HUDEP-2 (cell line): ENCODE measurements around the gene PRADC1.
"Not testable (repeated sequence)": the region's sequence is repeated elsewhere in the genome, so short reads cannot be mapped to it uniquely, and the experiment has no call there.

Source experiments
- DNase-seq, 76 experiments: peaks; one replicate each; lab custom pipeline; 2025; ENCODE audit not compliant: unreplicated experiment in 76 of 76; lab: John Stamatoyannopoulos, UW

PRADC1 gene

DNA sequence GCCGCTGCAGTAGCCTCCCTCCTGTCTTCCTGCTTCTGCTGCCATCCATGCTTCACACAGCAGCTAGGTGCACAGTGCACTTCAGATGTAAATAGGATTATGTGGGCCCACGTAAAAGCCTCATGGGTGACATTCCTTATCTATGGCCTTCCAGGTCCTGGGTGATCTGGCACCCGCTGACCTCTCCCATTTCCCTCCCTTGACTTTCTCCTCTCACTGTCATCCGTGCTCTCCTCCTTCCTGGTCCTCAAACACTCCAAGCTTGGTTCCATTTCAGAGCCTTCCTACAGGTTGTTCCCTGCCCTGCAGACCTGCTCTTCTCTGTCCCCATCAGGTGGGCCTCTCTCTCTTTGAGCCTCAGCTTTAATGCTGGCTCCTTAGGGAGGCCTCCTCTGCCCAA, 23.0 kb downstream of the PRADC1 start:
- DNase-seq: no peak

DNA sequence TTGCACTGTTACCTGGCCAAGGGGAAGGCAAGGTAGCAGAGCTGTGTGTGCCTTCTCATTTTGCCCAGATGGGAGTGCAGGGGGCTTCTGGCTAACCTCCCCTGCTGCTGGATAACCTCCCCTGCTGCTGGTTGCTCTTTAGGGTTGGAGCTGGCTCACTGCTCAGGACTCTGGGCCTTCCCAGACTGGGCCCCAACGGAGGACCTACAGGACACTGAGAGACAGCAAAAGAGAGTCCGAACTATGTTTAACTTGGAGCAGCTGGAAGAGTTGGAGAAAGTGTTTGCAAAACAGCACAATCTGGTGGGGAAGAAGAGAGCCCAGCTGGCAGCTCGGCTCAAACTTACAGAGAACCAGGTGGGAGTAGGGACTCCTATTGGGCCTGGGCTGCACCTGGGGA, 24.8 kb downstream of the PRADC1 start:
- no peak for DNase-seq

DNA sequence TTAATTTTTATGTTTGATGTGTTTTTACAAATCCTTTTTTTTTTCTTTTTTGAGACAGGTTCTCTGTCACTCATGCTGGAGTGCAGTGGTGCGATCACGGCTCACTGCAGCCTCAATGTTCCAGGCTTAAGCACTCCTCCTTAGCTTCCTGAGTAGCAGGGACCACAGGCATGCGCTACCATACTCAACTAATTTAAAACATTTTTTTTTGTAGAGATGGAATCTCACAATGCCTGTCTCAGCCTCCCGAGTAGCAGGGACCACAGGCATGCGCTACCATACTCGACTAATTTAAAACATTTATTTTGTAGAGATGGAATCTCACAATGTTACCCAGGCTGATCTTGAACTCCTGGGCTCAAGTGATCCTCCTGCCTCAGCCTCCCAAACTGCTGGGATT, 27.4 kb downstream of the PRADC1 start:
- no peak for DNase-seq

DNA sequence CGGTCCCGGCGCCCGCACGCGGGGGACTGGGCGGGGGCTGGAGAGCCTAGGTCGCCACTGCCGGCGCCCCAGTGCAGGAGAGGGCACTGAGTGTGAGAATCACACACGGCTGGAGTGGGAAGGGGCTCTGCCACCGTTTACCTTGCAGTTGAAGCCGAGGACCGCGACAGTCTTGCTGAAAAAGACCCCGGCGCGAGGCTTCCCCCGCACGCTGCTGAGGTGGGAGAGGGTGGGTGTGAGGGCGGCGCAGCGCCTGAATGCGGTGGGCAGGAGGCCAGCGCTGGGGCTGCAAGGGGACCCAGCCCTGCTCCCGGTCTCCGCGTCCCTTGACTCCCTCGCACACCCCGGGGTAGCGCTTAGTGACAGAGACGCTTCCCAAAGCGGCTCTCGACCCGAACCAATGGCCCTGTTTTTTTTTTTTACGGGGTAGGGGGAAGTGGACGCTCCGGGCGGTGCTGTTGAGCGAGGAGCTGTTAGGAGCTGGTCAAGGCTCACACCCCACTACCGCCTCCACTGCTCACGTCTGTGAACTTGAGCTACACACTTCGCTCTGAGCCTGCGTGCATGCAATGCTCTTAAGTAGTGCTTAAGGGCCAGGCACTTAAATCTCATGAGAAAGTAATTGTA, 29.9 kb downstream of the PRADC1 start:
- DNase-seq: no peak

DNA sequence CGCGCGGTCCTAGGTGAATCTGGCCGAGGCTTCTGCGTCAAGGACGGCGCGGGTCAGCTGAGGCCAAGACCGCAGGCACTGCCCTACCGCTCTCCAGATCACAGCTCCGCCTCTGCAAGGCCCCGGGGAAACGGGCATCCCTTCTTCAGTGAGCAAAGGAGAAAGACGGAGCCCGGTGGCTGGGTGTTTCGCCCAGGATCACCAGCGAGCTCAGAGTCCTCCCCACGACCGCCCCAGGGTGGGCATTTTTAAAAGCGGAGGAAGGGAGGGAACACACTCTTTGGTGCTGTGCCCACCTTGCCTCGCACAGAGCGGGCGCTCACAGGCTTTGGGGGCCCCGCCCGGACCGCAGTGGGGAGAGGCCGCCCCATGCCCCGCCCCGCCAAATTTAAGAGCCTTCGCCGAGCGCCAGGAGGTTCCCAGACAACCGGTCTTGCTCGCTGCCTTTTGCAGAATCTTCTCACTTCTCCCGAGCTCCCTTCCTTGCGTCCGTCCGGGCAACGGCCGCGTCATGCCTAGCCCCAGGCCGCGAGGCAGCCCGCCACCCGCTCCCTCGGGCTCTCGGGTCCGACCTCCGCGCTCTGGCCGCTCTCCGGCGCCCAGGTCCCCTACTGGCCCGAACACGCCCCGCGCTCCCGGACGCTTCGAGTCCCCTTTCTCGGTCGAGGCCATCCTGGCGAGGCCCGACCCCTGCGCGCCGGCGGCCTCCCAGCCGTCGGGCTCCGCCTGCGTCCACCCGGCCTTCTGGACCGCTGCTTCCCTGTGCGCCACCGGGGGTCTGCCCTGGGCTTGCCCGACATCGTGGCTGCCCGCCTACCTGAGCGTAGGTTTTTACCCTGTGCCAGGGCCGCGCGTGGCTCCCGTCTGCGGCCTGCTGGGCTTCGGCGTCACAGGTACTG, 30.6 kb downstream of the PRADC1 start, which contains the start of gene NOTO:
TSS of gene NOTO (plus strand) at position 419 of the 899 bp plus-strand sequence. CDS start at position 512, 93 bp downstream.
- no peak for DNase-seq

DNA sequence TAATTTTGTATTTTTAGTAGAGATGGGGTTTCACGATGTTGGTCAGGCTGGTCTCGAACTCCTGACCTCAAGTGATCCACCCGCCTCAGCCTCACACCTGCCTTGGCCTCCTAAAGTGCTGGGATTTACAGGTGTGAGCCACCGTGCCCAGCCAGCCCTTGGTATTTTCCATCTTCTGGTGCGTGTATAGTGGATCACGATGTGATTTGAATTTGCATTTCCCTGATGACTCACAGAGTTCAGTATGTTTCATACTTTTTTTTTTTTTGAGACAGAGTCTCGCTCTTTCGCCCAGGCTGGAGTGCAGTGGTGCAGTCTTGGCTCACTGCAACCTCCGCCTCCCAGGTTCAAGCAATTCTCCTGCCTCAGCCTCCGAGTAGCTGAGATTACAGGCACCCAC, 32.8 kb downstream of the PRADC1 start:
- not testable (repeated sequence) for DNase-seq

DNA sequence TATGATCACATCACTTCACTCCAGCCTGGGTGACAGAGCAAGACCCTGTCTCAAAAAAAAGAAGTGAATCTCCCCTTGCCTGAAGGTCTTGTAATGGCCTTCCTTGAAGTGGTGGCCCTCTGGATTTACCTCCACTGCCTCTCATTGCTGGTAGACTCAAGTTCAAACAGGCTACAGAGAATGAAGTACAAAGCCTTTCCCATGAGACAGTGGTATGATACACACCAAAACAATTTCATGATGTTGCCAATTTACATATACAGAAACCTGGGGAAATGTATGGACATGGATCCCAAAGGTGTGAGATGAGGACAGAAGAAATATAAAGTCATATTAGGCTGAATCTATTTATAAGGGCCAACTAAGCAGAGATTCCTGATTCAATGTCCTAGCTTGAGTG, 35.5 kb downstream of the PRADC1 start:
- DNase-seq: no peak

DNA sequence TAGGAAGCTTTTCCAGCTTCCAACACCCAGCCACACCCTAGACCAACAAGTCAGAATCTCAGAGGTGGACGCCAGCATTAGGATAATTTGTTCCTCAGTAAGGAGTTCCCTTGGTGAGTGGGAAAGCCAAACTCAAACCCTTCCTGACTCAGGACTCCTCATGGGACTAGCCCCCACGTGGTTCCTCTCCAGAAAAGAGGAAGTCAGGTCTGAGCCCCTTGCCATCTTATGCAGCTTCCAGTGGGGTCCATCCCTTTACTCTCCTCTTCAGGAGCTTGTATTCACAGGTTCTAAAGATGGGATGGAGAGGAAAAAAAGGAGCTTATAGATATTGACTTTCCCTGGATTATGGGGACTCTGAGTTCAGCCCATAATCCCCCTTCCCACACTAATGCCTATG, 45.5 kb downstream of the PRADC1 start:
- DNase-seq: no peak

DNA sequence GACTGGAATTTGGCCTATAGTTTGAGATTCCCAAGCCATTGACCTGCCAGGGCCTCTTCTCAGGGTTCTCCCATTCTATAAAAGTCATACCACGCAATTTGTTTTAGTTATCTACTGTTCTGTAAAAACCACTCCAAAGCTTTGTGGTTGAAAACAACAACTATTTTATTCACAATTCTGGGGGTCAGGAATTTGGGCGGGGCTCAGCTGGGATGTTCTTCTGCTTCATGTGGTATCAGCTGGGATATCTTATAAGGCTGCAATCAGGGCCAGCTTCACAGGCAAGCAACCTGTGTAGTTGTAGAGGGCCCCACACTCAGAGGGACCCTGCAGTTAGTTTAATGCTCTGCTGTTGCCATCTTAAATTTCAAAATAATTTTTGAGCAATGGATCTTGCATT, 47.1 kb downstream of the PRADC1 start:
- DNase-seq: no peak
